ENCODE data around the gene ASIC1.
A peak's percentile ranks its signal among the peaks of the same experiment; 100 is the strongest.
"Not testable (repeated sequence)": the region's sequence is repeated elsewhere in the genome, so short reads cannot be mapped to it uniquely, and the experiment has no call there.

Gene ASIC1

GRCh38 chr12:50061946-50062686 is 4.7 kb downstream of the ASIC1 start:
- no peak for DNase-seq

- no peak for DNase-seq
These were observed 5.5 kb downstream of the ASIC1 start for GRCh38 chr12:50062728-50063460.

GRCh38 chr12:50065726-50066310 is 8.4 kb downstream of the ASIC1 start:
- no peak for DNase-seq

GRCh38 chr12:50066402-50066801 is 9.0 kb downstream of the ASIC1 start:
- DNase-seq, result no peak

- no peak for DNase-seq
These were observed 11.7 kb downstream of the ASIC1 start for GRCh38 chr12:50069069-50069468.

- no peak for DNase-seq
These were observed 12.1 kb downstream of the ASIC1 start for GRCh38 chr12:50069539-50069938.

GRCh38 chr12:50070314-50071060 is 13.1 kb downstream of the ASIC1 start:
- peak; percentile 76 for DNase-seq

GRCh38 chr12:50072198-50072907 is 15.0 kb downstream of the ASIC1 start:
- no peak for DNase-seq

GRCh38 chr12:50073206-50073605 is 15.8 kb downstream of the ASIC1 start:
- DNase-seq, result no peak

- DNase-seq, result no peak
These were observed 16.3 kb downstream of the ASIC1 start for GRCh38 chr12:50073712-50074111.

- DNase-seq, result peak; percentile 88 to 90
These were observed 17.8 kb downstream of the ASIC1 start for GRCh38 chr12:50074936-50075807.

- DNase-seq, result no peak
These were observed 18.4 kb downstream of the ASIC1 start for GRCh38 chr12:50075808-50076170.

- no peak for DNase-seq
These were observed 19.7 kb downstream of the ASIC1 start for GRCh38 chr12:50077099-50077498.

- DNase-seq, result no peak
These were observed 20.9 kb downstream of the ASIC1 start for GRCh38 chr12:50078281-50078680.

GRCh38 chr12:50079771-50080170 is 22.4 kb downstream of the ASIC1 start:
- no peak for DNase-seq

- DNase-seq, result no peak
These were observed 23.9 kb downstream of the ASIC1 start for GRCh38 chr12:50081096-50081808.

- no peak for DNase-seq
These were observed 25.2 kb downstream of the ASIC1 start for GRCh38 chr12:50082644-50083043.

- DNase-seq, result no peak
These were observed 25.9 kb downstream of the ASIC1 start for GRCh38 chr12:50083301-50083700.

GRCh38 chr12:50084409-50084774 is 27.0 kb downstream of the ASIC1 start:
- not testable (repeated sequence) for DNase-seq

GRCh38 chr12:50084775-50085614 is 27.6 kb downstream of the ASIC1 start, which contains the start of gene SMARCD1:
Gene SMARCD1 (plus strand): TSS chr12:50085342. CDS start chr12:50085370, 28 bp downstream.
- DNase-seq, result peak; percentile 89 to 92

Measured in activated T-cell treated with anti-CD3 and anti-CD28 coated beads, Interleukin-2, amount 50 U/mL, for 48 hours (primary cell).